Mesendoderm (in vitro differentiated cells): Measurements from ENCODE around the gene WDR49.
A peak's percentile ranks its signal among the peaks of the same experiment; 100 is the strongest.

ENCODE experiments used
- DNase-seq: peaks from one replicate; pipeline ENCODE4 v3.0.0; 2013
- H2AK5ac ChIP-seq: 2 replicates; pipeline ENCODE4 v1.6.1; 2013; ENCODE audit warnings: low read length, inconsistent platforms
- H2BK120ac ChIP-seq: 2 replicates; pipeline ENCODE4 v1.6.1; 2013; ENCODE audit warnings: low read depth, mild to moderate bottlenecking, low read length, moderate library complexity, mixed read lengths
- H2BK15ac ChIP-seq: replicated peaks from 2 replicates; pipeline ENCODE4 v1.6.1; 2013; ENCODE audit warnings: low read depth, mild to moderate bottlenecking, moderate library complexity
- H2BK5ac ChIP-seq: 2 replicates; pipeline ENCODE4 v1.6.1; 2013; ENCODE audit warnings: low read length, inconsistent platforms
- H3K18ac ChIP-seq: 2 replicates; pipeline ENCODE4 v1.6.1; 2013; ENCODE audit warnings: mild to moderate bottlenecking, low read length, mixed read lengths
- H3K23ac ChIP-seq: one replicate; pipeline ENCODE4 v1.6.1; 2013; ENCODE audit warnings: low read length
- H3K27ac ChIP-seq: 2 replicates; pipeline ENCODE4 v1.5.1; 2013; ENCODE audit warnings: low read depth, mild to moderate bottlenecking, inconsistent platforms, low read length, moderate library complexity
- H3K27me3 ChIP-seq: 2 replicates; pipeline ENCODE4 v1.6.1; 2013; ENCODE audit warnings: low read length, control low read depth, mild to moderate bottlenecking, inconsistent platforms; ENCODE audit not compliant: insufficient read depth, poor library complexity
- H3K36me3 ChIP-seq: 2 replicates; pipeline ENCODE4 v1.6.1; 2013; ENCODE audit warnings: low read length, inconsistent platforms; ENCODE audit not compliant: control insufficient read depth, insufficient read depth
- H3K4ac ChIP-seq: one replicate; pipeline ENCODE4 v1.6.1; 2013; ENCODE audit warnings: low read depth, mild to moderate bottlenecking, low read length, moderate library complexity
- H3K4me1 ChIP-seq: 2 replicates; pipeline ENCODE4 v1.6.1; 2013; ENCODE audit warnings: low read depth, low read length, inconsistent platforms; ENCODE audit not compliant: control insufficient read depth
- H3K4me2 ChIP-seq: 2 replicates; pipeline ENCODE4 v1.6.1; 2013; ENCODE audit warnings: low read length
- H3K4me3 ChIP-seq: 2 replicates; pipeline ENCODE4 v1.5.1; 2013; ENCODE audit warnings: mild to moderate bottlenecking, low read length
- H3K56ac ChIP-seq: one replicate; pipeline ENCODE4 v1.6.1; 2013; ENCODE audit warnings: low read length
- H3K79me1 ChIP-seq: 2 replicates; pipeline ENCODE4 v1.6.1; 2013; ENCODE audit warnings: low read length, inconsistent platforms
- H3K79me2 ChIP-seq: 2 replicates; pipeline ENCODE4 v1.6.1; 2013; ENCODE audit warnings: mild to moderate bottlenecking, low read length; ENCODE audit not compliant: control insufficient read depth, insufficient read depth
- H3K9ac ChIP-seq: 2 replicates; pipeline ENCODE4 v1.6.1; 2013; ENCODE audit warnings: low read length, inconsistent platforms
- H4K5ac ChIP-seq: one replicate; pipeline ENCODE4 v1.6.1; 2013; ENCODE audit warnings: low read length
- H4K8ac ChIP-seq: one replicate; pipeline ENCODE4 v1.6.1; 2013; ENCODE audit warnings: low read depth, mild to moderate bottlenecking, control low read depth, low read length, moderate library complexity
- WGBS: extraction: QIAGEN DNeasy Blood & Tissue Kit; methylation state at CpG from one replicate; pipeline ENCODE4 v1.1.7; 2013; ENCODE audit warnings: low lambda C conversion rate, missing lambda C conversion rate; ENCODE audit not compliant: insufficient coverage; ENCODE audit errors: extremely low coverage; 5-methylcytosine and 5-hydroxymethylcytosine counted together

The WDR49 gene

DNA sequence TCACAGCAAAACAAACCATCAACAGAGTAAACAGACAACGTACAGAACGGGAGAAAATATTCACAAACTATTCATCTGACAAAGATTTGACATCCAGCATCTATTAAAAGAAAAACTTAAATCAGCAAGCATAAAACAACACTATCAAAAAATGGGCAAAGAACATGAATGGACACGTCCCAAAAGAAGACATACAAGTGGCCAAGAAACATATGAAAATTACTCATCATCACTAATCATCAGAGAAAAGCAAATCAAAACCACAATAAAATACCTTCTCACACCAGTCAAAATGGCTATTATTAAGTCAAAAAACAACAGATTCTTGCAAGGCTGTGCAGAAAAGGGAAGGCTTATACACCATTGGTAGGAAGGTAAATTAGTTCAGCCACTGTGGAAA lies 166.2 kb downstream of the WDR49 start:
- Histone ChIP-seq H2BK5ac (no peak overlapping the region), H4K5ac (no peak overlapping the region), H3K36me3 (no peaks in the 10 kb centered on the region), H2BK120ac (no peak overlapping the region), H2AK5ac (no peak overlapping the region), H3K4me3 (no peak overlapping the region), H2BK15ac (no peak overlapping the region), H3K4ac (no peak overlapping the region), H3K23ac (no peak overlapping the region), H3K27ac (no peak overlapping the region), H3K56ac (no peak overlapping the region), H3K79me2 (no peaks in the 10 kb centered on the region), H3K27me3 (no peaks in the 10 kb centered on the region), H3K79me1 (no peaks in the 10 kb centered on the region), H3K4me1 (peaks cover 2% of the 10 kb centered on the region), H3K9ac (no peak overlapping the region), H4K8ac (no peak overlapping the region), H3K4me2 (no peak overlapping the region), H3K18ac (no peak overlapping the region)
- DNase-seq, result no peak
- no CpG with 5 or more reads among the region's 3 CpGs for WGBS

DNA sequence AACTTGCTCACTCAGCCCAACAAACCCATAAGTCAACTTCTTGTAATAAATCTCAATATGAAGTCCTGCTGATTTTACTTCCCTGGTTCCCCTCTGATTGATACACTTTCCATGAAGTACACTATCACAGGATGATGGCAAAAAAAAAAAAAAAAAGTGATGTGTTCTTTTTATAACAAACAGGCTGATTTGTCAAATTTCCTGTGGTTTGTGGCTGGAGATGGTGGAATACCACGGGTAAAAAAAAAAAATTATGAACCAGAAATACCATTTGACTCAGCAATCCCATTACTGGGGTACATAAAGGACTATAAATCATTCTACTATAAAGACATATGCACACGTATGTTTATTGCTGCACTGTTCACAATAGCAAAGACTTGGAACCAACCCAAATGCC lies 169.2 kb downstream of the WDR49 start:
- no peak overlapping the region for H3K4me3 ChIP-seq
- no peak overlapping the region for H2BK120ac ChIP-seq
- H3K23ac ChIP-seq, result no peak overlapping the region
- WGBS, result no CpG with 5 or more reads among the region's 2 CpGs
- H3K79me2 ChIP-seq, result no peaks in the 10 kb centered on the region
- H4K5ac ChIP-seq, result no peak overlapping the region
- H3K27me3 ChIP-seq, result no peaks in the 10 kb centered on the region
- H4K8ac ChIP-seq, result no peak overlapping the region
- no peak overlapping the region for H3K56ac ChIP-seq
- H3K27ac ChIP-seq, result no peak overlapping the region
- H2BK5ac ChIP-seq, result no peak overlapping the region
- H2BK15ac ChIP-seq, result no peak overlapping the region
- no peak overlapping the region for H3K18ac ChIP-seq
- DNase-seq, result no peak
- no peaks in the 10 kb centered on the region for H3K36me3 ChIP-seq
- H3K4ac ChIP-seq, result no peak overlapping the region
- no peak overlapping the region for H3K4me2 ChIP-seq
- no peaks in the 10 kb centered on the region for H3K4me1 ChIP-seq
- H3K79me1 ChIP-seq, result no peaks in the 10 kb centered on the region
- no peak overlapping the region for H2AK5ac ChIP-seq
- no peak overlapping the region for H3K9ac ChIP-seq

- H3K56ac ChIP-seq, result no peak overlapping the region
- no peaks in the 10 kb centered on the region for H3K79me2 ChIP-seq
- no peak overlapping the region for H2AK5ac ChIP-seq
- no peak overlapping the region for H3K4me3 ChIP-seq
- H3K4me1 ChIP-seq, result no peaks in the 10 kb centered on the region
- H2BK5ac ChIP-seq, result no peak overlapping the region
- no peak overlapping the region for H3K18ac ChIP-seq
- H3K9ac ChIP-seq, result no peak overlapping the region
- no peaks in the 10 kb centered on the region for H3K79me1 ChIP-seq
- H3K23ac ChIP-seq, result no peak overlapping the region
- H3K36me3 ChIP-seq, result no peaks in the 10 kb centered on the region
- no peak overlapping the region for H3K4ac ChIP-seq
- H3K27ac ChIP-seq, result no peak overlapping the region
- no peak overlapping the region for H2BK120ac ChIP-seq
- no peak overlapping the region for H4K5ac ChIP-seq
- H2BK15ac ChIP-seq, result no peak overlapping the region
- WGBS, result no CpG with 5 or more reads among the region's 2 CpGs
- H3K4me2 ChIP-seq, result no peak overlapping the region
- H4K8ac ChIP-seq, result no peak overlapping the region
- DNase-seq, result peak; percentile 51
- H3K27me3 ChIP-seq, result no peaks in the 10 kb centered on the region
Measured at GRCh38 chr3:167483708-167484475, 169.8 kb downstream of the WDR49 start.

DNA sequence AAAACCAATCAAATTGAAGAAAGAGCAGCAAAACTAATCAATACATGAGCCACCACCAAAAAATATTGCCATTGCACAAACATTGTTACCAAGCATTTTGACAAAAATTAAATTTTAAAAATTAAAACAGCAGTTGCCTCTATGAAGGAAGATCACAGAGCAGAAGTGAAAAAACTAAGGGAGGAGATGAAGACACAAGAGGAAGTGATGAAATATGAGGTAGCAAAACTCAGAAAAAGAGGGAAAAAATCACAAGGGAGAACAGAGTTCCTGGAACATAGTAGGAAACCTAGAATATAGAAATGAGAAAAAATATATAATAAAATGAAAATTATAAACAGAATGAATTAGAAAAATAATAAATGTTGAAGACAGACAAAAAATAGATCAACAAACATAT lies 172.6 kb downstream of the WDR49 start:
- no peak overlapping the region for H4K5ac ChIP-seq
- H3K18ac ChIP-seq, result no peak overlapping the region
- no peak overlapping the region for H4K8ac ChIP-seq
- H3K27me3 ChIP-seq, result no peaks in the 10 kb centered on the region
- H2BK120ac ChIP-seq, result no peak overlapping the region
- H3K36me3 ChIP-seq, result no peaks in the 10 kb centered on the region
- no peaks in the 10 kb centered on the region for H3K79me2 ChIP-seq
- H3K9ac ChIP-seq, result no peak overlapping the region
- no peak overlapping the region for H3K27ac ChIP-seq
- H3K79me1 ChIP-seq, result no peaks in the 10 kb centered on the region
- H2BK15ac ChIP-seq, result no peak overlapping the region
- H3K4me2 ChIP-seq, result no peak overlapping the region
- no peaks in the 10 kb centered on the region for H3K4me1 ChIP-seq
- no peak overlapping the region for H3K56ac ChIP-seq
- H3K4ac ChIP-seq, result no peak overlapping the region
- H3K4me3 ChIP-seq, result no peak overlapping the region
- H2BK5ac ChIP-seq, result no peak overlapping the region
- DNase-seq, result no peak
- H3K23ac ChIP-seq, result no peak overlapping the region
- no peak overlapping the region for H2AK5ac ChIP-seq

- H4K8ac ChIP-seq, result no peak overlapping the region
- H3K27me3 ChIP-seq, result no peaks in the 10 kb centered on the region
- DNase-seq, result peak; percentile 11
- no peak overlapping the region for H2BK120ac ChIP-seq
- no peak overlapping the region for H3K4me2 ChIP-seq
- H2BK15ac ChIP-seq, result no peak overlapping the region
- H3K23ac ChIP-seq, result no peak overlapping the region
- H3K4me3 ChIP-seq, result no peak overlapping the region
- H3K79me2 ChIP-seq, result no peaks in the 10 kb centered on the region
- H3K56ac ChIP-seq, result no peak overlapping the region
- no peaks in the 10 kb centered on the region for H3K79me1 ChIP-seq
- H2AK5ac ChIP-seq, result no peak overlapping the region
- H3K27ac ChIP-seq, result no peak overlapping the region
- no peak overlapping the region for H3K18ac ChIP-seq
- H2BK5ac ChIP-seq, result no peak overlapping the region
- H3K9ac ChIP-seq, result no peak overlapping the region
- H3K36me3 ChIP-seq, result no peaks in the 10 kb centered on the region
- WGBS, result no CpG with 5 or more reads among the region's 2 CpGs
- no peaks in the 10 kb centered on the region for H3K4me1 ChIP-seq
- H3K4ac ChIP-seq, result no peak overlapping the region
- no peak overlapping the region for H4K5ac ChIP-seq
Measured at GRCh38 chr3:167480748-167481147, 173.0 kb downstream of the WDR49 start.

DNA sequence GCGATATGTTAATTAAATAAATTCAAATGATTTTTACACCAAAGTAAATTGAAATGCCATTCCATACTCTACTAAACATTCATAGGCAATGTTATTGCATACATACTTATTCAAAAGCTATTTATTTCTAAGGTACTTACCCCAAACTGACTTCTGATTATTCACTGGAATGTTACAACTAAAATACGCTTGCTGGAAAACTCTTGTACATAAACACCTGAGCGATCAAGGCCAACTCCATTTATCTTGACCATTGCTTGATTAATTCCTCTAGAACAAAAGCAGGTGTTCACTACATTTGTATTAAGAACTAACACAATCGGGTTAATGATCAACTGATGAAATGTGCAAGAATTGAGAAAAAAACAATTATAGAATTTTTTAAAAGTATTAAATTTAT lies 179.9 kb downstream of the WDR49 start, which contains the start of gene SERPINI2:
TSS of gene SERPINI2 (minus strand) at position 180 of the 400 bp plus-strand sequence. CDS start 2,208 bp downstream, outside the sequence.
- Histone ChIP-seq H2BK120ac (no peak within 1 kb of the TSS), H3K56ac (no peak within 1 kb of the TSS), H3K4me1 (no peaks in the 10 kb centered on the region), H3K23ac (no peak within 1 kb of the TSS), H3K36me3 (no peaks in the 10 kb centered on the region), H4K8ac (no peak within 1 kb of the TSS), H3K4me2 (no peak within 1 kb of the TSS), H2AK5ac (no peak within 1 kb of the TSS), H2BK5ac (no peak within 1 kb of the TSS), H3K4me3 (no peak within 1 kb of the TSS), H3K27ac (no peak within 1 kb of the TSS), H3K18ac (no peak within 1 kb of the TSS), H3K79me1 (no peaks in the 10 kb centered on the region), H3K79me2 (no peaks in the 10 kb centered on the region), H3K4ac (no peak within 1 kb of the TSS), H3K27me3 (no peaks in the 10 kb centered on the region), H2BK15ac (no peak within 1 kb of the TSS), H3K9ac (no peak within 1 kb of the TSS), H4K5ac (no peak within 1 kb of the TSS)
- no peak for DNase-seq
- WGBS, result no CpG with 5 or more reads among the region's 4 CpGs
